Measurements from ENCODE around the gene SCD5.

SCD5 gene

GRCh38 chr4:82811838-82812341 is 13.3 kb upstream of the SCD5 start:
- H3K4me3 ChIP-seq (ENCODE audit: low read length), result no peak overlapping the region; the same call in 1 of the 2 replicates
- no peaks in the 10 kb centered on the region for H3K9me3 ChIP-seq (ENCODE audit: insufficient read depth, low read depth, low read length)
- no peak overlapping the region for H3K27ac ChIP-seq (ENCODE audit: low read length)
- no peak overlapping the region for H3K9ac ChIP-seq (ENCODE audit: low read depth, low read length)
- no peaks in the 10 kb centered on the region for H3K36me3 ChIP-seq (ENCODE audit: insufficient read depth, low read depth, low read length)
- peaks cover 78% of the 10 kb centered on the region for H3K27me3 ChIP-seq (ENCODE audit: insufficient read depth, low read length)
- peaks cover 2% of the 10 kb centered on the region; the same call in 1 of the 2 replicates for H3K4me1 ChIP-seq (ENCODE audit: insufficient read depth, low read length)

GRCh38 chr4:82811392-82811791 is 12.8 kb upstream of the SCD5 start:
- H3K4me3 ChIP-seq (ENCODE audit: low read length), result no peak overlapping the region
- no peaks in the 10 kb centered on the region for H3K9me3 ChIP-seq (ENCODE audit: insufficient read depth, low read depth, low read length)
- no peak overlapping the region for H3K27ac ChIP-seq (ENCODE audit: low read length)
- H3K36me3 ChIP-seq (ENCODE audit: insufficient read depth, low read depth, low read length), result no peaks in the 10 kb centered on the region
- peaks cover 2% of the 10 kb centered on the region; the same call in 1 of the 2 replicates for H3K4me1 ChIP-seq (ENCODE audit: insufficient read depth, low read length)
- H3K27me3 ChIP-seq (ENCODE audit: insufficient read depth, low read length), result peaks cover 80% of the 10 kb centered on the region
- no peak overlapping the region for H3K9ac ChIP-seq (ENCODE audit: low read depth, low read length)

GRCh38 chr4:82810176-82810575 is 11.6 kb upstream of the SCD5 start:
- Histone ChIP-seq H3K4me3 (ENCODE audit: low read length) (no peak overlapping the region), H3K27me3 (ENCODE audit: insufficient read depth, low read length) (peaks cover 88% of the 10 kb centered on the region), H3K27ac (ENCODE audit: low read length) (no peak overlapping the region), H3K9me3 (ENCODE audit: insufficient read depth, low read depth, low read length) (no peaks in the 10 kb centered on the region), H3K4me1 (ENCODE audit: insufficient read depth, low read length) (peaks cover 2% of the 10 kb centered on the region; the same call in 1 of the 2 replicates), H3K9ac (ENCODE audit: low read depth, low read length) (no peak overlapping the region), H3K36me3 (ENCODE audit: insufficient read depth, low read depth, low read length) (no peaks in the 10 kb centered on the region)

- Histone ChIP-seq H3K27me3 (ENCODE audit: insufficient read depth, low read length) (peaks cover 88% of the 10 kb centered on the region), H3K9me3 (ENCODE audit: insufficient read depth, low read depth, low read length) (no peaks in the 10 kb centered on the region), H3K27ac (ENCODE audit: low read length) (no peak overlapping the region), H3K9ac (ENCODE audit: low read depth, low read length) (no peak overlapping the region), H3K4me3 (ENCODE audit: low read length) (no peak overlapping the region), H3K36me3 (ENCODE audit: insufficient read depth, low read depth, low read length) (no peaks in the 10 kb centered on the region), H3K4me1 (ENCODE audit: insufficient read depth, low read length) (peaks cover 2% of the 10 kb centered on the region; the same call in 1 of the 2 replicates)
These were observed 11.0 kb upstream of the SCD5 start for GRCh38 chr4:82809619-82810018.

GRCh38 chr4:82803746-82804145 is 5.2 kb upstream of the SCD5 start:
- Histone ChIP-seq H3K27me3 (ENCODE audit: insufficient read depth, low read length) (peaks cover 94% of the 10 kb centered on the region), H3K9me3 (ENCODE audit: insufficient read depth, low read depth, low read length) (no peaks in the 10 kb centered on the region), H3K36me3 (ENCODE audit: insufficient read depth, low read depth, low read length) (no peaks in the 10 kb centered on the region), H3K4me1 (ENCODE audit: insufficient read depth, low read length) (no peaks in the 10 kb centered on the region; the same call in 1 of the 2 replicates), H3K27ac (ENCODE audit: low read length) (no peak overlapping the region), H3K4me3 (ENCODE audit: low read length) (no peak overlapping the region), H3K9ac (ENCODE audit: low read depth, low read length) (no peak overlapping the region)

- Histone ChIP-seq H3K9me3 (ENCODE audit: insufficient read depth, low read depth, low read length) (no peaks in the 10 kb centered on the region), H3K27me3 (ENCODE audit: insufficient read depth, low read length) (peaks cover 96% of the 10 kb centered on the region), H3K9ac (ENCODE audit: low read depth, low read length) (no peak overlapping the region), H3K4me3 (ENCODE audit: low read length) (no peak overlapping the region), H3K27ac (ENCODE audit: low read length) (no peak overlapping the region), H3K4me1 (ENCODE audit: insufficient read depth, low read length) (no peaks in the 10 kb centered on the region; the same call in 1 of the 2 replicates), H3K36me3 (ENCODE audit: insufficient read depth, low read depth, low read length) (no peaks in the 10 kb centered on the region)
These were observed 4.3 kb upstream of the SCD5 start for GRCh38 chr4:82802911-82803310.

- Histone ChIP-seq H3K9me3 (ENCODE audit: insufficient read depth, low read depth, low read length) (no peaks in the 10 kb centered on the region), H3K27ac (ENCODE audit: low read length) (no peak overlapping the region), H3K4me1 (ENCODE audit: insufficient read depth, low read length) (no peaks in the 10 kb centered on the region; the same call in 1 of the 2 replicates), H3K27me3 (ENCODE audit: insufficient read depth, low read length) (peaks cover 96% of the 10 kb centered on the region), H3K9ac (ENCODE audit: low read depth, low read length) (no peak overlapping the region), H3K36me3 (ENCODE audit: insufficient read depth, low read depth, low read length) (no peaks in the 10 kb centered on the region), H3K4me3 (ENCODE audit: low read length) (no peak overlapping the region)
These were observed 3.4 kb upstream of the SCD5 start for GRCh38 chr4:82801910-82802521.

GRCh38 chr4:82799006-82799881 is 648 bp upstream of the SCD5 start:
- Histone ChIP-seq H3K36me3 (ENCODE audit: insufficient read depth, low read depth, low read length) (no peaks in the 10 kb centered on the region), H3K9me3 (ENCODE audit: insufficient read depth, low read depth, low read length) (no peaks in the 10 kb centered on the region), H3K27ac (ENCODE audit: low read length) (no peak overlapping the region), H3K9ac (ENCODE audit: low read depth, low read length) (peak overlapping the region; percentile 30; the same call in 1 of the 2 replicates), H3K4me3 (ENCODE audit: low read length) (peak overlapping the region; percentile 74), H3K4me1 (ENCODE audit: insufficient read depth, low read length) (peaks cover 3% of the 10 kb centered on the region; the same call in 1 of the 2 replicates), H3K27me3 (ENCODE audit: insufficient read depth, low read length) (peaks cover 100% of the 10 kb centered on the region)

GRCh38 chr4:82797405-82798111 is 1.0 kb downstream of the SCD5 start:
- no peaks in the 10 kb centered on the region for H3K36me3 ChIP-seq (ENCODE audit: insufficient read depth, low read depth, low read length)
- H3K9ac ChIP-seq (ENCODE audit: low read depth, low read length), result no peak overlapping the region
- peaks cover 3% of the 10 kb centered on the region; the same call in 1 of the 2 replicates for H3K4me1 ChIP-seq (ENCODE audit: insufficient read depth, low read length)
- H3K27ac ChIP-seq (ENCODE audit: low read length), result no peak overlapping the region
- peaks cover 100% of the 10 kb centered on the region for H3K27me3 ChIP-seq (ENCODE audit: insufficient read depth, low read length)
- no peaks in the 10 kb centered on the region for H3K9me3 ChIP-seq (ENCODE audit: insufficient read depth, low read depth, low read length)
- peak overlapping the region; percentile 74 for H3K4me3 ChIP-seq (ENCODE audit: low read length)

- no peak overlapping the region for H3K27ac ChIP-seq (ENCODE audit: low read length)
- no peak overlapping the region for H3K9ac ChIP-seq (ENCODE audit: low read depth, low read length)
- H3K27me3 ChIP-seq (ENCODE audit: insufficient read depth, low read length), result peaks cover 100% of the 10 kb centered on the region
- no peaks in the 10 kb centered on the region for H3K9me3 ChIP-seq (ENCODE audit: insufficient read depth, low read depth, low read length)
- peaks cover 3% of the 10 kb centered on the region; the same call in 1 of the 2 replicates for H3K4me1 ChIP-seq (ENCODE audit: insufficient read depth, low read length)
- H3K36me3 ChIP-seq (ENCODE audit: insufficient read depth, low read depth, low read length), result no peaks in the 10 kb centered on the region
- H3K4me3 ChIP-seq (ENCODE audit: low read length), result peak overlapping the region; percentile 74
These were observed 1.6 kb downstream of the SCD5 start for GRCh38 chr4:82797040-82797404.

- no peak overlapping the region for H3K27ac ChIP-seq (ENCODE audit: low read length)
- no peak overlapping the region for H3K9ac ChIP-seq (ENCODE audit: low read depth, low read length)
- peaks cover 100% of the 10 kb centered on the region for H3K27me3 ChIP-seq (ENCODE audit: insufficient read depth, low read length)
- H3K4me1 ChIP-seq (ENCODE audit: insufficient read depth, low read length), result 0 out of 2 replicates have a peak, but pooled peaks cover 3% of the 10 kb centered on the region
- no peak overlapping the region for H3K4me3 ChIP-seq (ENCODE audit: low read length)
- no peaks in the 10 kb centered on the region for H3K9me3 ChIP-seq (ENCODE audit: insufficient read depth, low read depth, low read length)
- no peaks in the 10 kb centered on the region for H3K36me3 ChIP-seq (ENCODE audit: insufficient read depth, low read depth, low read length)
These were observed 5.5 kb downstream of the SCD5 start for GRCh38 chr4:82792912-82793649.

Measured in iPS-20b (cell line).